A204.1 (cell line): Measurements from ENCODE around the gene TMEM51.
"Not testable (repeated sequence)": the region's sequence is repeated elsewhere in the genome, so short reads cannot be mapped to it uniquely, and the experiment has no call there.

Experiments used
- FAIRE-seq: peaks from 2 replicates; lab custom pipeline; 2012; peaks lifted over from hg19 to GRCh38; lab: Jason Lieb, UNC

Gene TMEM51

GRCh38 chr1:15154480-15155036 lies 1.0 kb downstream of the TMEM51 start:
- FAIRE-seq: no peak

DNA sequence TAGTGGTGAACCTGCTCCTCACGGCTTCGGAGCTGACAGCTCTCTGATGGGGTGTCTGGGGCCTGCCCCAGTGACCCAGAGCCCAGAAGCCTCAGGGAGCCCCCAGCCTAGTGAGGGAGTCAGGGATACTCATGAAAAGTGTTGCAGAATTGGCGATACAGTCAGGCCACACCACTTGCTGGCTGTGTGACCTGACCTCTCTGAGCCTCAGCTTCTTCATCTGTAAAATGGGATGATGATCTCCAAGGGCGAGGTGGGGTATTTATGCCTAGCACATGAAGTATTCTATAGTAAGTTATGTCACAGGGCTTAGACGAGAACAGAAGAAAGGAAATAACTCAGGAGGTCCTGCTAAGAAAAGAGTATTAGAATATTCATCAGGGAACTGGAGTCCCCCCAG lies 1.6 kb downstream of the TMEM51 start:
- FAIRE-seq: no peak

DNA sequence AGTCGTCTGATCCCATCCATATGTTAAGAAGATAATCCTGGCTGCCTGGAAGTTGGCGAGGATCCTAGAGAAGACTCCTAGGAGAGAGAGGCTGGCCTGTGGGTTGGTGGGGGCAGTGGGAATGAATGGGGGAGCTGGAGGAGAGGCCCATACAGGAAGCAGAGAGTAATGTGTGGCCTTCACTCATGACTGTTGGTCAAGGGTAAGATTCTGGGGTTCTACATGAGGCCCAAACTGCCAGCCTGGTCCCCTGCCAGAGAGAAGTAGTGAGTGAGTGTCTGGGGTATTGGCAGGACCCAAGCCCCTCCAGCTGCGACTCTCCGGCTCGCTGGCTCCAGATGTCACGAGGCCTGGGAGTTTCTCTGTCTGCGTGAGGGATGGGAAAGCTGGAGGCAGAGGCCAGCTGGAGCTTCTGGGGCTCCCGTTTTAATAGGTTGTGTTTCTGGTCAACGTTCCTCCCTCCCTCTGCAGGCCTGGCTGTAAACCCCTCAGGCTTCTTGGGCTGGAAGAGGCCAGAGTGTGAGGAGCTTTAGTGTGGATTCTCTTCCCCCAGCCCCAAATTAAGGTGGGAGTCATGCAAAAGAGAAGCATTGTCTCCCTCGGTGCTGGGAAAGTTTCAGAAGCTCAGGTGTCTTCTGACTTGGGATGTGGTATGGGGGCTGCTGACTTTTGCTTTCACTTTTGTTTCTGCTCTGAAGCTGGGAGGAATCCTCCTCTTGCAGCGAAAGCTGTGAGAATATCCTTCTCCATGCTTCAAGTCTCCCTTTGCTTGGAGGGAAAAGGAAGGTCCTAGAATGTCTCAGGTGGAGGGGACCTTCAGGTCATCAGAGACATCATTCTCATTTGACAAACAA lies 2.6 kb downstream of the TMEM51 start:
- FAIRE-seq: no peak

DNA sequence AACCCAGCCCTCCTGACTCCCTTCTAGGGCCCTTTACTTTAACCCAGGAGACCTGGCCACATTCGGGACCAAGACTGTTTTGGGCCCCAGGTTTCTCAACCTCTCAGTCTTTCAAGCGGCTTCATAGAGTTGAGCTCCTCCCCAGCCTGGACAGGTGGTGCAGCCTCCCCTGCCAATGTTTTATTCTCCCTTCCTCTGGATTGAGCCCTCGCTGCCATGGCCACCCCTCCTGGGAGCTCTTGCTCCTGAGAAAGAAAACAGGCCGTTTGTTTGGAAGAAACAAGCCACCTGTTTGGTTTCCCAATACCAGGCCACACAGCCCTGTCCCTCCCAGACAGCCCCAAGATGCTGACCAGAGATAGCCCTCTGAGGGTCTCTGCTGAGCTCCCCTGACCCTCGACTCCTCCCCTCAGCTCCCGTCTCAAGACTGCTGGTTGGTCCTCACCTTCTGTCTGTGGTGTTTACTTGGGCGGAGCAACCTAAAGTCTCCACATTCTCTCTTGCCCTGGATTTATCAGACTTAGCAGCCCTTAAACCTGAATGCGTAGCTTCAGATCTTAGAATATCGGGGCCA lies 3.3 kb downstream of the TMEM51 start:
- FAIRE-seq: no peak

DNA sequence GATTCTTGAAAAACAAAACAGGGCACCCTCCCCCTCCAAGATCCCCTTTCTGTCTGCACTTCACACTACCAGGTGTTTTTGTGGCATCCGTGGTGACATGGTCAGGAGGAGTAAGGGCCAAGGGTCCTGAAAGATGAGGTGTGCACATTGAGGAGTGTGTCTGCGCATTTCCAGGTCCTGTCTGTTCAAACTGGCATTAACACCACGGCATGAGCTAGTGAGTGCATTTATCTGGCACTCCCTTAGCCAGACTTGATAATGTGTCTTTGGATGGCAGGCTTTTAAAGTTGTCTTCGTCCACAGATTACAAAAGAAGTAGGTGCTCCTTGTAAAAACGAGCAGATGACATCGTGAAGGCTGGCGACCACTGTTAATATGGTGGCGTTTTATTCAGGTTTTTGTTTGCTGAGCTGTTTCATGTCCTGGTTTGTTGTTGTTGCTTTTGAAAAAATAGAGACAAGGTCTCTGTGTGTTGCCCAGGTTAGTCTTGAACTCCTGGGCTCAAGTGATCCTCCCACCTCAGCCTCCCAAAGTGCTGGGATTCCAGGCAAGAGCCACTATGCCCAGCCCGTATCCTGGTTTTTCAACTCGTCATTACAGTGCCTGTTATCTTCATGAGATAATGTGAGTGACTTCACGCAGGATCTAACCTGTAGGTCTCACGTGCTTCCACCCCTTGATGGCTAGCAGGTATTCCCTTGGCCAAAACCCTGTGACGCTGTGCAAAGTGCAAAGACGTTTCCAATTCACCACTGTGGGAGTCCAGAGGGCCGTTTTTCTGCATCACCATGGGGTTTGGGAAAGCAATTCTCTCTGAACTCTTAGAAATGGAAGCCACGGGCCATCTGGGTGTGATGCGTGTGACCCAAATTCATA lies 4.2 kb downstream of the TMEM51 start:
- FAIRE-seq: no peak

- FAIRE-seq: no peak
Observed at GRCh38 chr1:15158506-15159165, 5.1 kb downstream of the TMEM51 start.

- FAIRE-seq: no peak
Observed at GRCh38 chr1:15159166-15159555, 5.6 kb downstream of the TMEM51 start.

DNA sequence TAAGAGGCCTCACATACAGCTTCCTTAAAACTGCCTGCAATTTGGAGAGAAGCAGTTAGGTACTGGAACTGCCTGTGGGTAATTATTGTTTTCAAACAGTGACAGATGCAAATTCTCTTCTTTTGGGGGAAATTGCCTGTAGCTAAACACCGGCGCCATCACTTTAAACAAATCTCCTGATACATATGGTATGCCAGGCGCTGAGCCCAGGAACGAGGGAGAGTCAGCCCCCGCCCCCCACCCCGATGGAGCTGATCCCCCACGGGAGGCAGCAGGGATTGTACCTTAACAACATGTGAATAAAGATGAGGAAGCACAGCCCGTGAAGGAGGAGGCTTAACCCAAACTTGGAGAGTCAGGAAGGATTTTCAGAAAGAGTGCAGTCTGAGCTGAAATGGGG lies 7.1 kb downstream of the TMEM51 start:
- FAIRE-seq: no peak

DNA sequence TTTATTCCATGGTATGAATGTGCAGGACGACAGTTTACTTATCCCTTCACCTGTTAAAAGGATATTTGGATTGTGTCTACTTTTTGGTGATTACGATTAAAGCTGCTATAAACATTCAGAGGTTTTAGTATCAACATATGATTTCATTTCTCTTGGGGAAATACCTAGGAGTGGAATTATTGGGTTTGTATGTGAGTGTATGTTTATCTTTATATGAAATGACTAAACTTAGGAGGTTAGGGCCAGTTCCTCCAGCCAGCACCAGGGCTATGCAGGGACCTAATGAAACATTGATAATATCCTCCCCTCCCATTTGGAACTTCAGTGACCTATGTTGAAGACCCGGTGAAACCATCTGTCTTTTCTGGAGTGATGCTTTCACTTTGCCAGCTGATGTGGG lies 13.8 kb downstream of the TMEM51 start:
- no peak for FAIRE-seq

- FAIRE-seq: no peak
Observed at GRCh38 chr1:15168479-15168878, 14.9 kb downstream of the TMEM51 start.

- FAIRE-seq: no peak
Observed at GRCh38 chr1:15170071-15170470, 16.5 kb downstream of the TMEM51 start.

GRCh38 chr1:15171271-15171908 lies 17.8 kb downstream of the TMEM51 start:
- FAIRE-seq: no peak

DNA sequence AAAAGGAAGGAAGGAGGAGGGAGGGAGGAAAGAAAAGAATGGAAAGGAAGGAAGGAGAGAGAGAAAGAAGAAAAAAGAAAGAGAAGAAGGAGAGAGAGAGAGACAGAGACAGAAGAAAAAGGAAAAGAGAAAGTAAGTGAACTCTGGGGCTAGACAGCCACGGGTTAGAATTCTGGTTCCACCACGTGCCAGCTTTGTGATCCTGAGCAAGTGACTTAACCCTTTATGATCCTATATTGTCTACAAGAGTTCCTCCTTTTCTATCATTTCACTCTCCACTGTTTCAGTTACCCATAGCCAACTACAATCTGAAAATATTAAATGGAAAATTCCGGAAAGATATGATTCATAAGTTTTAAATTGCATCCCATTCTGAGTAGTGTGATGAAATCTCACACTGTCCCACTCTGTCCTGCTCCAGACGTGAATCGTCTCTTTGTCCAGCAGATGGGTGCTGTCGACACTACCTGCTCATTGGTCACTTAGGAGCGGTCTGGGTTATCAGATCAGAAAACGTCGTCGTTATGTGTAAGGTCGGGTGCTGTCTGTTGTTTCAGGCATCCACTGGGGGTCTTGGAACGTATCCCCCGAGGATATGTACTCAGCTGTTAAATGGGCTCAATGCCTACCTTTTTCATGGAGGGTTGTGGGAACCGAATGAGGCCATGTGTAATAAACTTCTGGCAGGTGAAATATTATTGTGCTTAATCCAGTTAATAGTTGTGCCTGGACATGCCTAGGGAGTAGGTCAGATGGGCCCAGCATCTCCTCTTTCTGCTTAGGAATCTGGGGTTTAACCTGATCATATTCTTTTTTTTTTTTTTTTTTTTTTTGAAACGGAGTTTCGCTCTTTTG lies 19.1 kb downstream of the TMEM51 start:
- peak; percentile 90 for FAIRE-seq

DNA sequence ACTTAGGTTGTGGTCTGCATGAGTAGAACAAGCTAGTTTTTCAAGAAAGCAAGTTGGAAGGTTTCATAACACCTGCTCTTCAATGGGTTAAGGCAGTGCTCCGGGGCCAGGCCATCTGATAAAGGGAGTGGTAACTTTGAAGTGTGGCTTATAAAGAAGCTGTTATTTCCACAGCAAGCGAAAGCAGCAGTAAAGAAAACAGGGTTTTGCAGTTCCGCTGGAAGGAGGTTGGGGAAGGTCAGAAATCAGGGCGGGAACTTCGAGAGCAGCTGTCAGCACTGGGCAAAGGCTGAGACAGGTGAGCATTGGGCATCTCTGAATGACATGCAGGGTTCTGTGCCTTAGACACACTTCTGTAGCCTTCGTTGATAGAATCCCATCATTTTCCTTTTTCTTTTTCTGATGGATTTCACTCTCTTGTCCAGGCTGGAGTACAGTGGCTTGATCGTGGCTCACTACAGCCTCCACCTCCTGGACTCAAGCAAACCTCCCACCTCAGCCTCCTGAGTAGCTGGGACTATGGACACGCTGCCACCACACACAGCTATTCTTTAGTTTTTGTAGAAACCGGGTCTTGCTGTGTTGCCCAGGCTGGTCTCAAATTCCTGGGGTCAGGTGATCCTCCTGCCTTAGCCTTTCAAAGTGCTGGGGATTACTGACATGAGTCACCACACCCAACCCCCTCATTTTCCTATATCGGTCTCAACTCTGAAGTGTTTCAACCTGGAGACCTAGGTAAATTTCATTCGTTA lies 20.5 kb downstream of the TMEM51 start:
- FAIRE-seq: no peak

DNA sequence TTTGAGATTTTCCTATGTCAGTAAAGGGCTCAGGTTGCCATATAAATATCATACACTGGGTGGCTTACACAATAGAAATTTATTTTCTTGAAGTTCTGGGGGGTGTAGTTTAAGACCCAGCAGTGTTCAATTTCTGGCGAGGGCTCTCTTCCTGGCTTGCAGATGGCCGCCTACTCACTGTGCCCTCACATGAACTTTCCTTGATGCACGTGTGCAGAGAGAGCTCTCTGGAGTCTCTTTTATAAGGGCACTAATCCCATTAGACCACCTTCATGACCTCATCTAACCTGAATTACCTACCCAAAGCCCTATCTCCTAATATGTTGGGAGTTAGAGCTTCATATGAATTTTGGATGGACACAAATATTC lies 21.1 kb downstream of the TMEM51 start:
- no peak for FAIRE-seq

- not testable (repeated sequence) for FAIRE-seq
Observed at GRCh38 chr1:15175324-15176094, 22.0 kb downstream of the TMEM51 start.

- FAIRE-seq: no peak
Observed at GRCh38 chr1:15176120-15176519, 22.6 kb downstream of the TMEM51 start.

- FAIRE-seq: no peak
Observed at GRCh38 chr1:15176898-15177665, 23.5 kb downstream of the TMEM51 start.
